Measurements from ENCODE around the gene SNTG2.

The SNTG2 gene

GRCh38 chr2:1283020-1283801 lies 332.6 kb downstream of the SNTG2 start:
- no peaks in the 10 kb centered on the region for H3K9me3 Mint-ChIP-seq
- H3K4me1 Mint-ChIP-seq = peaks cover 7% of the 10 kb centered on the region
- no peak overlapping the region for H3K4me3 Mint-ChIP-seq
- H3K36me3 Mint-ChIP-seq = no peaks in the 10 kb centered on the region
- ATAC-seq (no peak), DNase-seq (ENCODE audit: low spot score in 2 of 2) (no peak)
- no peak overlapping the region for H3K27ac Mint-ChIP-seq

- ATAC-seq = no peak
- Mint-ChIP-seq H3K4me1 (peaks cover 7% of the 10 kb centered on the region), H3K36me3 (no peaks in the 10 kb centered on the region), H3K4me3 (no peak overlapping the region), H3K27ac (no peak overlapping the region), H3K9me3 (peaks cover 2% of the 10 kb centered on the region)
- no peak for DNase-seq (ENCODE audit: low spot score in 2 of 2)
Measured at GRCh38 chr2:1283871-1284270, 333.2 kb downstream of the SNTG2 start.

DNA sequence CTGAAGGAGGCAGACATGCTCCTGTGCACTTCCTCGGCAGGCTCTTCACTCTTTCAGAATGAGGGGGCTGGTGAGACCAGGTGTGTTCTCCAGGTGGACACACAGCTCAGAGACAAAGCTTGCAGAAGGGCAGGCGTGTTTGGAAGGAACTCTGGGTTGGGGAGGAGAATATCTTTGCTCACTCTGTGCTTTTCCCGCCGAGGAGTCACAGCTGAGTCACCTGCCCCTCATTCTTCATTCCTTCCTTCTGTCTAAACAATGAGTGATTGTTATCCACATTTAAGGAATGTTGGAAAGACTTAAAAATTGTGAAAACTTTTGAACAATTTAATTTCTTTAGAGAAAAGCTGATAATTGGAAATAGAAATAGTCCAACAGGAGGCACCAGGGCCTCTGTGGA lies 336.3 kb downstream of the SNTG2 start:
- H3K4me3 Mint-ChIP-seq = no peak overlapping the region
- no peaks in the 10 kb centered on the region for H3K4me1 Mint-ChIP-seq
- DNase-seq (ENCODE audit: low spot score in 2 of 2) = no peak
- H3K27ac Mint-ChIP-seq = no peak overlapping the region
- no peak for ATAC-seq
- H3K36me3 Mint-ChIP-seq = no peaks in the 10 kb centered on the region
- H3K9me3 Mint-ChIP-seq = peaks cover 3% of the 10 kb centered on the region

GRCh38 chr2:1287427-1287826 lies 336.8 kb downstream of the SNTG2 start:
- Mint-ChIP-seq H3K36me3 (no peaks in the 10 kb centered on the region), H3K4me3 (no peak overlapping the region), H3K4me1 (no peaks in the 10 kb centered on the region), H3K9me3 (peaks cover 3% of the 10 kb centered on the region), H3K27ac (no peak overlapping the region)
- DNase-seq (ENCODE audit: low spot score in 2 of 2) (no peak), ATAC-seq (no peak)

GRCh38 chr2:1294900-1295299 lies 344.3 kb downstream of the SNTG2 start:
- Mint-ChIP-seq H3K4me1 (no peaks in the 10 kb centered on the region), H3K36me3 (no peaks in the 10 kb centered on the region), H3K9me3 (no peaks in the 10 kb centered on the region), H3K27ac (no peak overlapping the region), H3K4me3 (no peak overlapping the region)
- ATAC-seq = no peak
- DNase-seq (ENCODE audit: low spot score in 2 of 2) = no peak

- ATAC-seq (no peak), DNase-seq (ENCODE audit: low spot score in 2 of 2) (no peak)
- H3K27ac Mint-ChIP-seq = no peak overlapping the region
- no peaks in the 10 kb centered on the region for H3K4me1 Mint-ChIP-seq
- H3K36me3 Mint-ChIP-seq = no peaks in the 10 kb centered on the region
- no peaks in the 10 kb centered on the region for H3K9me3 Mint-ChIP-seq
- H3K4me3 Mint-ChIP-seq = no peak overlapping the region
Measured at GRCh38 chr2:1295740-1296139, 345.1 kb downstream of the SNTG2 start.

DNA sequence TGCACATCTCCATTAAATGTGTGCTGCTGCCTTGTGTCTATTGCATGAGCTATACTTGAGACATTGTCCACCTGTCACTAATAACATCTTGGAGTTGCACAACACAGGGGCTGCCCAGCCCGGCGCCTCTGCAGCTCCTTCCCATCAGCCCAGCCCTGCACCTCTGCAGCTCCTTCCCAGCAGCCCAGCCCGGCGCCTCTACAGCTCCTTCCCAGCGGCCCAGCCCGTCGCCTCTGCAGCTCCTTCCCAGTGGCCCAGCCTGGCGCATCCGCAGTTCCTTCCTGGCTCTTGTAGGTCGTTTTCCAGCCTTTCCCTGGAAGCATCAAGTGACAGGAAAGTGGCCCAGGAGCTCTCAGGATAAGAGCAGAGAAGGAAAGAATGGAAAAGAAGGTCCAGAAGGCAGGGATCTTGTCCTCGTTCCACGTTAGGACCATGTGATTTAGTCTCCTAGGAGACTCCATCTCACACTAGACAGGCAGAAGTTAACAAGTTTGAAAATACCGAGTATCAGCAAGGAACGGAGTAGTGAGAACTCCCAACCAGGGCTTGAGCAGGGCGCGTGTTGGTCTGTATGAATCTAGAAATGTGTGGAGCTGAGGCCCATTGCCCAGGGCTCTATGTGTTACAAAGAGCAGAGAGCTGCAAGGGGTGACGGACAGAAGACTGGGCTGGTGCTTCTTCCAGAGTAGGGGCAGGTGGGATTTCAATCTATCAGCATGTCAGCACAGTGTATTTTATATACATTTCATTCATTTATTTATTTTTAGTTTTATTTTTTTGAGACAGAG lies 346.9 kb downstream of the SNTG2 start:
- no peaks in the 10 kb centered on the region for H3K9me3 Mint-ChIP-seq
- no peaks in the 10 kb centered on the region for H3K4me1 Mint-ChIP-seq
- no peak overlapping the region for H3K4me3 Mint-ChIP-seq
- H3K36me3 Mint-ChIP-seq = no peaks in the 10 kb centered on the region
- no peak overlapping the region for H3K27ac Mint-ChIP-seq
- ATAC-seq = no peak
- DNase-seq (ENCODE audit: low spot score in 2 of 2) = no peak

DNA sequence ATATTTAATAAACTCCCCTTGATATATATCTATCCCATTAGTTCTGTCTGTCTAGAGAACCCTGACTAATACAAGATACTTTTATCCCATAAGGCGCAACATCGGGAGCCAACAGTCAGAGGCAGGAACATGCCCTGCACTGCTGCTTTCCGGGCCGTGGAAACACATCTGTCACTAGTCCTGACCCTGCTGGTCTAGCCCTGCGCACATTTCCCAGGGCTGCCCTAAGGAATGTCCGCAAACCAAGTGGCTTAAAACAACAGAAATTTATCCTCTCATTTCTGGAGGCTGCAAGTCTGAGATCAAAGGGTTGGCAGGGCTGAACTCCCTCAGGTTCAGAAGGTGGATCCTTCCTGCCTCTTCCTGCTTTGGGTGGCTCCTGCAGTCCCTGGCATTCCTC lies 348.4 kb downstream of the SNTG2 start:
- H3K4me3 Mint-ChIP-seq = no peak overlapping the region
- H3K9me3 Mint-ChIP-seq = no peaks in the 10 kb centered on the region
- no peak overlapping the region for H3K27ac Mint-ChIP-seq
- H3K4me1 Mint-ChIP-seq = no peaks in the 10 kb centered on the region
- no peaks in the 10 kb centered on the region for H3K36me3 Mint-ChIP-seq
- no peak for DNase-seq (ENCODE audit: low spot score in 2 of 2)
- no peak for ATAC-seq

DNA sequence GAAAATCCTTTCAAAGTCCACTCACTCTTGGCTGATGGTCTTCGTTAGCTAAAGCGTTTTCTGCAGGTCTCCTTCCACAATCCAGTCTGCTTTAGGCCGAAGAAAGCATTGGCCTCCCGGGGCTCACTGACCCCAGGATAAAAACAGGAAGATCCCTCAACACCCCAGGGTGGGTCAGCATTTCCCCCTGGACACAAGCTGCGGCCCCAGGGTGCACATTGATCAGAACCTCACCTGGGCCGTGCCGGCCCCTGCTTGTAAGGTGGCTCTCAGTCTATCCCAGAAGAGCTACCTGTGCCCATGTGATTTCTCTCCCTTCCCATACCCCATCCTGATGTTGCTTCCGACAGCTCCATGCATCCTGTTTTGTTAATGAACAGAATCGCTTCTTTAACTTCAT lies 349.6 kb downstream of the SNTG2 start:
- H3K4me1 Mint-ChIP-seq = no peaks in the 10 kb centered on the region
- no peaks in the 10 kb centered on the region for H3K9me3 Mint-ChIP-seq
- no peak overlapping the region for H3K4me3 Mint-ChIP-seq
- no peak for DNase-seq (ENCODE audit: low spot score in 2 of 2)
- no peak overlapping the region for H3K27ac Mint-ChIP-seq
- no peak for ATAC-seq
- H3K36me3 Mint-ChIP-seq = no peaks in the 10 kb centered on the region

- Mint-ChIP-seq H3K9me3 (peaks cover under 1% of the 10 kb centered on the region), H3K4me1 (no peaks in the 10 kb centered on the region), H3K4me3 (no peak overlapping the region), H3K27ac (no peak overlapping the region), H3K36me3 (no peaks in the 10 kb centered on the region)
- DNase-seq (ENCODE audit: low spot score in 2 of 2) = no peak
- ATAC-seq = no peak
Measured at GRCh38 chr2:1301056-1301455, 350.4 kb downstream of the SNTG2 start.

DNA sequence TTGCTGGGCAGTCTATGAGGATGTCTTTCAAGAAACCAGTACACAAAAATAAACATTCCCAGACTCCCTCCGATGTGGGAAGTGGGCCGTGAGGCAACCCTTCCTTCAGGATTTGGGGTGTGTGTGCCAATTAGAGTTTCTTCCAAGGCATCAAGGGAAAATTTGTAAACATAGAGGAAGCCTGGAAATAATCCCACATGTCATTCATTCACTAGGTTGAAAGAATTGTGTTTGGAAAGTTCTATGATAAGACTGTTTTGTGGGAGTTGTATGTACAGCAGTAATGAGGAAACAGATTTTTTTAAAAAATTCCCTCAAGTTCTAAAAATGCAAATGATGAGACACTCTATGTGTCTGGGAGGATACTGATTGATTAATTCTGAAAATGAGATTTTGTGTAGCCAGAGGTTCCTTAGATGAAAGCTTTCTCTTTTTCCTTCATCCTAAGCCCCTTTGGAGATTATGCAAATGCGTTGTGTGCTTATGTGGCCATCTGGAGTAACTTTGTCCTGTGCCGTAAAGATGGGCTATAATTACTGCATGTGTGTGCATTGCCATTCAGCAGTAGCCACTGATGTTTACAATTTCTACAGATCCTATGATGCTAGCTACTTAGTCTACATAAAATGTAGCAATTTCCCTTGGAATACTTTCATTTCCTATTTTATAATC lies 354.8 kb downstream of the SNTG2 start:
- no peak for ATAC-seq
- H3K4me3 Mint-ChIP-seq = no peak overlapping the region
- H3K9me3 Mint-ChIP-seq = peaks cover 3% of the 10 kb centered on the region
- H3K36me3 Mint-ChIP-seq = no peaks in the 10 kb centered on the region
- no peak for DNase-seq (ENCODE audit: low spot score in 2 of 2)
- no peaks in the 10 kb centered on the region for H3K4me1 Mint-ChIP-seq
- H3K27ac Mint-ChIP-seq = no peak overlapping the region

- ATAC-seq (peak; percentile 35), DNase-seq (ENCODE audit: low spot score in 2 of 2) (no peak)
- H3K9me3 Mint-ChIP-seq = peaks cover 3% of the 10 kb centered on the region
- no peaks in the 10 kb centered on the region for H3K4me1 Mint-ChIP-seq
- H3K4me3 Mint-ChIP-seq = no peak overlapping the region
- no peak overlapping the region for H3K27ac Mint-ChIP-seq
- no peaks in the 10 kb centered on the region for H3K36me3 Mint-ChIP-seq
Measured at GRCh38 chr2:1306014-1306686, 355.5 kb downstream of the SNTG2 start.

DNA sequence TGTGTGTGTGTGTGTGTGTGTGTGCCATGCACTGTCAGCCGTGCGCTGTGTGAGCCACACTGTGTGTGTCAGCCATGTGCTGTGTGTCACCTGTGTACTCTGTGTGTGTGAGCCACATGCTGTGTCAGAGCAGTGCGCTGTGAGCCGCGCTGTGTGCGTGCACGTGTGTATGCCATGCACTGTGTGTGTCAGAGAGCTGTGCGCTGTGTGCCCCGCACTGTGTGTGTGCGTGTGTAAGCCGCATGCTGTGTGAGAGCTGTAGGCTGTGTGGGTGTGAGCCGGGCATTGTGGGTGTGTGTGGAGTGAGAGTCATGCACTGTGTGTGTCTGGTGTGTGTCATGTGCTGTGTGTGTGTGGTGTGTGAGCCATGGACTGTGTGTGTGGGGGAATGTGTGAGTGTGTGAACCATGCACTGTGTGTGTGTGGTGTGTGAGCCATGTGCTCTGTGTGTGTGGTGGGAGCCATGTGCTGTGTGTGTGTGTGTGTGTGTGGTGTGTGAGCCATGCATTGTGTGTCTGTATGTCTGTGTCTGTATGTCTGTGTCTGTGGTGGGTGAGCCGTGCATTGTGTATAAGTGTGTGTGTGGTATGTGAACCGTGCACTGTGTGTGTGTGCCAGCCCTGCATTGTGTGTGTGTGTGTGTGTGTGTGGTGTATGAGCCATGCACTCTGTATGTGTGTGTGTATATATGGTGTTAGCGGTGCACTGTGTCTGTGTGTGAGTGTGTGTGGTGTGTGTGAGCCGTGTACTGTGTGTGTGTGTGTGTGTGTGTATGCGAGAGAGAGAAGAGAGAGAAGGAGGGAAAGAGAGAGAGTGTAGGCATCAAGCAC lies 356.3 kb downstream of the SNTG2 start:
- DNase-seq (ENCODE audit: low spot score in 2 of 2) (no peak), ATAC-seq (peak; percentile 35)
- Mint-ChIP-seq H3K4me1 (no peaks in the 10 kb centered on the region), H3K9me3 (peaks cover 3% of the 10 kb centered on the region), H3K36me3 (no peaks in the 10 kb centered on the region), H3K4me3 (no peak overlapping the region), H3K27ac (no peak overlapping the region)

DNA sequence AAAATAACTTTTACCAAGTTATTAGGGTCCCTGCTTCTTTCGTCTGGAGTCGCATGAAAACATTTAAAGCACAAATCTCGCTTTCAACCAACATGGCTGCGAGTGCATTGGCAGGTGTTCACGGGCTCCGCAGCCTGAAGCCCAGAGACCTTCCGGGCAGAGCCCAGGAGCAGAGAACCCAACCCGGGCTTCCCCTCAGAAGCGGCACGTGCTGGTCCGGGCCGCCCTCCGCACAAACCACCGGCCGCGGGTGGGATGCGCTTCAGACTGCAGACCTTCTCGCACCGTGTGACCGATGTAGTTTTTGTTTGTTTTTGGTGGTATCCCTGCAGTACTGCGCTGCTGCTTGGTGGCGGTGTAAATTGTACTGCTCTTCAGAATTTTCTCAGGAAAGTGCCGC lies 357.0 kb downstream of the SNTG2 start:
- no peak overlapping the region for H3K27ac Mint-ChIP-seq
- no peaks in the 10 kb centered on the region for H3K4me1 Mint-ChIP-seq
- H3K9me3 Mint-ChIP-seq = peaks cover 3% of the 10 kb centered on the region
- DNase-seq (ENCODE audit: low spot score in 2 of 2) (no peak), ATAC-seq (no peak)
- H3K36me3 Mint-ChIP-seq = no peaks in the 10 kb centered on the region
- H3K4me3 Mint-ChIP-seq = no peak overlapping the region

GRCh38 chr2:1308678-1309077 lies 358.0 kb downstream of the SNTG2 start:
- Mint-ChIP-seq H3K4me3 (no peak overlapping the region), H3K27ac (no peak overlapping the region), H3K4me1 (no peaks in the 10 kb centered on the region), H3K9me3 (peaks cover 3% of the 10 kb centered on the region), H3K36me3 (no peaks in the 10 kb centered on the region)
- DNase-seq (ENCODE audit: low spot score in 2 of 2) (no peak), ATAC-seq (no peak)
